ENCODE data around the gene PYGB.

PYGB gene

DNA sequence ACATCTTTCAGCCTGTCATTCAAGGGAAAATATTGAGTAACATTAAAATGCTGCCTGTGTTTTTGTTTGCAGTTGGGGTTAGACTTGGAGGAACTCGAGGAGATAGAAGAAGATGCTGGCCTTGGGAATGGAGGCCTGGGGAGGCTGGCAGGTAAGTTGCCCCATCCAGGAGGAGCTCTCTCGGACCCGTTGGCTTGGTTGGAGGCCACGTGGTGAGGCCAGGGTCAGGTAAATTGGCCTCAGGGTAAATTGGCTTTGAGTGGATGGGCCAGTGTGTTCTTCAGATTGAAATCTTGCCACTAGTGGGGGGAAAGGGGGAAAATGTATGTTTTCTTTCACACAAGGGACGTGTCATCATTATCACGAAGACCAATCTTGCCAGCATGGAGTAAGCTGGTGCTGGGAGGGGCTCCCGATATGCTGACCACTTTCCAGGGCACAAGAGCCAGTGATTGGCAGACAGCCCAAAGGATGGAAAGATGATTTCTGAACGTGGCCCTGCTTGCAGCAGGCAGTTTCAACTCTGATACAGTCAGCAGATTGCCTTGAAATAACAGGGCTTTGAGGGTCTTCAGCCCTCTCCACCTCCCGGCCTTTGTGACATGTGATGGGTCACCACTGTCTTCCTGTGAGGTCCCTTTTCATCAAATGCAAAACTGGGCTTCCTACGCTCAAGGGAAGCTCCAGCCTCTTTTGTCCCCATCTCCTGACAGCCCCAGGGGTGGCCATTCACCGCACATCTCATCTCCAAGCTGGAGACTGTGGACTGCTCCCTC, 21.4 kb downstream of the PYGB start:
- in situ Hi-C loops (cut with MboI; ENCODE audit: low sequenced_read_pairs) = no loop called here

DNA sequence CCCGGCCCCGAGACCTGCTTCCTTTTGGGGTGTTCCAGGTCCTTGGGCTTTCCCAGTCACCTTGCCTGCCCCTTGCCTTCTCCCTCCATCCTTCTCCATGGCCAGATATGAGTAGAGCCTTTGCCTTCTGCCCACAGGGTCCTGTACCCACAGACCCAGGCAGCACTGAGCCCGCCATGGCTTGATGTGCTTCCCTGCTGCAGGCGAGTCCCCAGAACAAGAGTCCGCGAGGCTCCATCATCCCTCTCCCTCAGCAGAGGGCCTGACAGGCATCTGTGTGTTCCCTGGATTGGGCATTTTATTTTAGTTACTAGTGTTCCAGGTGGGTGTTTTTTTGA, 21.9 kb downstream of the PYGB start:
- in situ Hi-C loops (cut with MboI; ENCODE audit: low sequenced_read_pairs) = no loop called here

DNA sequence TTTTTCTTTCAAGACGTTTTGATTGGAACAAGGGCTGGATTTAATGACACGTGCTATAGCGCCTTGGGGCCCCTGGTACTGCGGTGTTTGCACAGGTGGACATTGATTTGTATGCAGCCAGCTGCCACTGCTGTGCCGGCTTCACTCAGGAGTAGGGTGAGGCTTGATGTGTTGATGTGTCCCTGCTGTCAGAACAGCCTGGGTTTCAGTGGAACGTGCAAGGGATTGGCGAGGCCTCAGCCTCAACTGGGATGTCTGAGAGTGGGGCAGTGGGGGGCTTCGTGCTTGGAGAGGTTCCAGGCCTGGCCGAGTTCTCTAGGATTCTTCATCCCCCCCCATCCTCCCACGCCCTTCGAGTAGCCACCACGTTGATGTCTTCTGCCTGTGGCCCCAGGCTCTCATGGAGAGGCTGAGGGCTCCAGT, 23.0 kb downstream of the PYGB start:
- in situ Hi-C loops (cut with MboI; ENCODE audit: low sequenced_read_pairs) = no loop called here

DNA sequence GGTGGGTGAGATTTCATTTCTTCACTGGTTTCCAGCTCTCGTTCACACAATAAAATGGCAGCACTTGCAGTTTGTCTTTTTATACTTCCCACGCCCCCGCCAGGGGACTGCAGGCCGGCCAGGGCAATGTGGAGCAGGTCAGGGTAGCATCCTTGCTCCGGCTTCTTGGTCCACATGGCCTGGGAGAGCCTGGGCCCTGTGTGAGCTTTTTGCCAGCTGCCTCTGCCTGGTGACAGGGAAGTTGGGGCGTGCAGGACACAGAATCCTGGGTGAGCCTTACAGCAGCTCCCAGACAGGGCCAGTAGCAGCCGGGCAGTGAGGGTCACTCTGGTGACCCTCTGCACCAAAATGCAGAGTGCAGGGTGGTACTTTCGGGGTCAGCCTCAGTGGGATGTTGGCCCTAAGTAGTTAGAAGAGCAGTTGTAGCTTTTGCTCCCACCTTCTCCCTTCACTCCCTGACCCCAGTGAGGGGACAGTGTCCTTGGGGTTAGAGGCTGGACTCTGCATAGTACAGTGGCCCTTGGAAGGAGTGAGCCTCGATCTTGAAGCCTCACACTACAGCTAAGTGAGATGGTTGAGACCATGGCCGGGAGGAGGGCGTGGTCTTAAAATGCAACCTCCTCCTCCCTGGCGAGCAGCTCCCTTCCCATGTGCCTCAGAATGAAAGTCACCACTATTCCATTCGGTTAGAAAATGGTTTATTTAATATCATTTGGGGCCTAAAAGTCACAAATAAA, 23.8 kb downstream of the PYGB start:
- in situ Hi-C loops (cut with MboI; ENCODE audit: low sequenced_read_pairs) = no loop called here

DNA sequence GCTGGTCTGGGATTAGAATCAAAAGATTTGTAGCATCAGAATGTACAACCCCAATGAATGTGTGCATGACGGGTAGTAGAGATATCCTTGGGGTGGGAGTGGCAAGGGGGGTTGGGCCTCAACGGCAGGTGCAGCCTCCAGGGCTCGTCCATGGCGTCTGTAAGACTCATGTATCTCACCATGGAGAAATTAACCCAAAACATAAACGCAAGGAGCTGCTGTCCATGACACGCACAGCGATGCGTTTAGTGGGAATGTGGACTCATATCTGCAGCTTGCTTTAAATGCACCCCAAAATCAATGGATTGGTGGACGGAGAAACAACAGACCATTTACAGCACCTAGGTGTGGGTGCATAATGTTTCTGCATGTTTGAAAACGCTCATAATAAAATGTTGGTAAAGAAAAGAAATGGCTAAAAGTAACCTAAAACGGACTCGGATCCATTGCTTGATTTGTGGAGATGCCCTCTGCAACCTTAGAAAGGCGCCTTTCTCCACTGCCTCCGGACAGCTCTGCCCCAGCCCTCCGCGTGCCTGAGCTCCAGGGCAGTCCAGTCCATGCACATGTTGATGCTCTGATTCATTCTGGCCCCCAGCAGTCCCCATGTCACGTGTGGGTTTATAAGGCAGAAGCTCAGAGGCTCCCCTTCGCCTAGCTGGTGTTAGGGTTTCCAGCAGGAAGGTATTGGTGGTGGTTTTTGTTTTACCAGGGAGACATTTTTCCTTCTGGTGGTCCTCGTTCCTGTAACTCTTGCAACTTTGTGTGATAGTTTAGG, 24.5 kb downstream of the PYGB start:
- in situ Hi-C loops (cut with MboI; ENCODE audit: low sequenced_read_pairs) = no loop called here

DNA sequence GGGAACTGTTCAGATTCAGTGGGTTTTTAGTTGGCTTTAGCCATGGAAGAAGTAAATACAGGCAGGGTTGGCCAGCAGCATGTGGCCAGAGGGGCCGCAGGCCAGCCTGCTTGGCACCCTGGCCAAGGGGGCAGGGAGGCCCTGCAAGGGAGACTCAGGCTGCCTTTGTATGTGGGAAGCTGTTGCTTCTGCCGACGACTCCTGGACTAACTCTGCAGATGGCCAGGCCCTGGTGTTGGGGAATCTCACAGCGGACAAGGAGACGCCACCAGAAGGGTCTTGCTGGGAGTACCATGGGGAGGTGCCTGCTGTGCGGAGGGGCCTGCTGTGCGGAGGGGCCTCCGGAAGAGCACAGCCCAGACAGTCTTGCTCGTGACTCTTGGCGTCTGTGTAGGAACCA, 25.2 kb downstream of the PYGB start:
- in situ Hi-C loops (cut with MboI; ENCODE audit: low sequenced_read_pairs) = no loop called here

DNA sequence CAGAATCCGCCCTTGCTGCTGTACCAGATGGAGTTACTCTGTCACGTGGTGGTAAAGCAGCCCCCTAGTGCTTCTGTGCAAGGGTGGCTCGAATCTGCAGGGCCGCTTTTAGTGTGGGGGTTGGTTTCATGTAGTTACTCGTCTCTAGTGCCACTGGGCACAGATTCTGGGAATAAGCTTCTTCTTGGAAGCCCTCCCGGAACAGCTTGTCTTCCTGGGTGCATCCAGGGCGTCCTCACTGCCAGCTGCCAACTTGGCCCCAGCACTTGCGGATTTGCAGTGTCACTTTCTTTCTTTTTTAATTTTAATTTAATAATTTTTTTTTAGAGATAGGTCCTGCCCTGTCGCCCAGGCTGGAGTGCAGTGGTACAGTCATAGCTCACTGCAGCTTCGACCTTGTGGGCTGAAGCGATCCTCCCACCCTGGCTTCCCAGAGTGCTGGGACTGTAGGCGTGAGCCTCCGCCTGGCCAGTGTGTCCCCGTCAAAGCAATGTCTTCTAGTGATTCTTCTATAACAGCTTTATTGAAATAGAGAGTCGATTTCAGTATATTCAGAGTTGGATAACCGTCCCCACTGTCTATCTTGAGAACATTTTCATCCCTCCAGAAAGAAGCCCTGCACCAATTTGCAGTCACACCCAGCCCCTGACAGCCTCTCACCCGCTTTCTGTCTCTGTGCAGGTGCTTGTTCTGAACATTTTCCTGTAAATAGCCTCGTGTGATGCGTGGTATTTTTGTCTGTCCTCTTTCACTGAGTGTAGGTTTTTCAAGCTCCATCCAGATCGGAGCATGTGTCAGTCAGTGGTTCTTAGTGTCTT, 25.9 kb downstream of the PYGB start:
- in situ Hi-C loops (cut with MboI; ENCODE audit: low sequenced_read_pairs) = no loop called here

DNA sequence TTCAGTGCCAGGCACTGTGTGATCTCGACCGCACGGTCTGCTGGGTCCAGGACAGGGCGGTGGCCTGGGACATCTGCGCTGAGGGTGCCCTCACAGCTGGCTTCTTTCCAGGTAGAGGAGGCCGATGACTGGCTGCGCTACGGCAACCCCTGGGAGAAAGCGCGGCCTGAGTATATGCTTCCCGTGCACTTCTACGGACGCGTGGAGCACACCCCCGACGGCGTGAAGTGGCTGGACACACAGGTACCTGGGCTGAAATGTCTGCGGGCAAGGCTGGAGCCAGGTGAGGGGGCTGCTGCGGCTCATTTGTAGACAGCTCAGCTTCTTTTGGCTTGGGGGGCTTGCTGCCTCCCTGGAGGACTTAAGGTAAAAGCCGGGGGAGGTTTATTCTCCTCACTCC, 26.6 kb downstream of the PYGB start:
- in situ Hi-C loops (cut with MboI; ENCODE audit: low sequenced_read_pairs) = no loop called here

DNA sequence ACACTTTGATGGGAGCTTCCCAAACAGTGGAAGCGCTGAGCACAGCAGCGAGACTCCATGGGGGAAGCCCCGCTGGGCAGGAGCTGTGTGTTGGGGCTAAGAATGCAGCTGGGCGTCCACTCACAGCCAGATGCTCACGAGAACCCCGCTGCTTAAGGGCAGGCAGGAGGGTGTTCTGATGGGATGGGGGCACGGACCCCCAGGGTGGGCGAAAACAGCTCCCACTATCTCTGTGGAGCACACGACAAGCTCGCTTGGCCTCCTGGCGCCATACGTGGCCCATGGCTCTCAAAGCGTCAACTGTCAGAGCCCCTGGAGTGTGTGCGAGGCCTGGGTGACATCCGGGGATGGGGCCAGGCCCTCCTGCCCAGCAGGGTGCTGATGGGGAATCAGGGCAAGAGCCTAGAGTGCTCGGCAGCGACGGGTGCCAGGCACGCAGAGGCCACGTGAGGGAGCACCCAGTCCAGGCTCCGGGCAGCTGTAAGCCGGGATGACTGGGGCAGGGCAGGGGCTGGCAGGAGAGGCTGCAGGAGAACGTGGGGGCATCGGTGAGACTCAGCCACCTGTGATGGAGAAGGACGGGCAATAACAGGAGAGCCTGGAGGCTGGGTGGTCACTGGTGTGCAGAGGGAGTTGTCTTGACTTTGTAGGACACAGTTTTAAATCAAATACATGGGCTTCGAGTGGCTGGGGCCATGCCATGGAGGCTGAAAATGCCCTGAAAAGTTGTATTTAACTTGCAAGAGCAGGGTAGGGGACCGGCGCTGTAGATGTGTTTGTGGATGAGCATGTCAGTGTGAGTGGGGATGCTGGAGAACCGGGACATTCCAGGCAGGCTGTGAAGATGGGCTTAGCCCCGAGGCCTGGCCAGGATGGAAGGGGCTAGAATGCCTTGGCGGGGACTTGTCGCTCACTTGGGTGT, 27.3 kb downstream of the PYGB start:
- in situ Hi-C loops (cut with MboI; ENCODE audit: low sequenced_read_pairs) = no loop called here

DNA sequence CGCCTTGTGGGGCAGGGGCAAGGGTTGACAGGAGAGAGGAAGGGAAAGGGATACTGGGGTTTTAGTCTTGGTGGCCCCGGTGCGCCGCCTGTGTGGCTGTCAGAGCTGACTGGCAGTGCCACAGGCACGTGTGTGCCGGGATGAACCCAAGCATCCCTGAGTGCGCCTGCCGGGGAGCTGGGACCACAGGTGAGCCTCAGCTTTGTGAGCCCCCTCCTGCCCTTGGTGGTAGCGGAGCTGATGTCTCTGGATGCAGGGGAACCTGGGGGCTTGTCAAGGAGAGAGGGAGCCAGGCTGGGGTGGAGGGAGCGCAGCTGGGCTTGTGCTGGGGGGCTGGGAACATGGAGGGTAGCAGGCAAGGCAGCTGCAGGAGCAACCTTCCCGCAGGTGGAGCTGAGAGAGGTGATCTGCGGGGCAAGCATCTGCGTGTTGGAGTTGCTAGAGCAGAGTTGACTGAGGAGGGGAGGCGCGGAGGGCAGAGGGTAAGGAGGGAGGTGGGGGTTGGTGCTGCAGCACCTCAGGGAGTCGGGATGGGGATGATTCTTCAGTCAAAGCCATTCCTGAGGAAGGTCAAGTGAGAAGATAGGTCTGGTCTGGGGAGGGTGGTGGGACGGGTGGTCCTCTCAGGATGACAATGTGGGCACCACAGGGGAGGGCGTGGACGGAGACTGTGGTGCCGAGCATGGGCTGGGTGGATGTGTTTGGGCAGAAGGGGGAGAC, 28.1 kb downstream of the PYGB start:
- in situ Hi-C loops (cut with MboI; ENCODE audit: low sequenced_read_pairs) = no loop called here

DNA sequence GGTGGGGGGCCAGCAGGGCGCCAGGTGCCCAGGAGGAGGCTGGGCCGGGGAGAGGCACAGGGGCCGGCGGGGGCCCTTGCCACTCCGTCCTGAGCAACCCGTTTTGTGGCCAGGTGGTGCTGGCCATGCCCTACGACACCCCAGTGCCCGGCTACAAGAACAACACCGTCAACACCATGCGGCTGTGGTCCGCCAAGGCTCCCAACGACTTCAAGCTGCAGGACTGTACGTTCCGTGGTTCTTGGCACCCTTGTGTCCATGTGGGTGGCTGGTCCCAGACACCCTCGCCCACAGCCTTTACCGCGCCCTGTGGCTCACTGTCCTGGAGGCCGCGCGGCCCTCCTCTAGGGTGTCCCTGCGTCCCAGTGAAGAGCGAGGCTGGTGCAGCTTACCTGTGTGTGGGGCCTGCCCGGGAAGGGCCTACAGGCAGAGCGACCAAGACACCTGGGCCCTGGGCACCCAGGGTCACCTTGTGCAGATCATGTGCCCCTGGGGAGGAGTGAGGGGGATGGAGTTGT, 28.7 kb downstream of the PYGB start:
- in situ Hi-C loops (cut with MboI; ENCODE audit: low sequenced_read_pairs) = no loop called here

DNA sequence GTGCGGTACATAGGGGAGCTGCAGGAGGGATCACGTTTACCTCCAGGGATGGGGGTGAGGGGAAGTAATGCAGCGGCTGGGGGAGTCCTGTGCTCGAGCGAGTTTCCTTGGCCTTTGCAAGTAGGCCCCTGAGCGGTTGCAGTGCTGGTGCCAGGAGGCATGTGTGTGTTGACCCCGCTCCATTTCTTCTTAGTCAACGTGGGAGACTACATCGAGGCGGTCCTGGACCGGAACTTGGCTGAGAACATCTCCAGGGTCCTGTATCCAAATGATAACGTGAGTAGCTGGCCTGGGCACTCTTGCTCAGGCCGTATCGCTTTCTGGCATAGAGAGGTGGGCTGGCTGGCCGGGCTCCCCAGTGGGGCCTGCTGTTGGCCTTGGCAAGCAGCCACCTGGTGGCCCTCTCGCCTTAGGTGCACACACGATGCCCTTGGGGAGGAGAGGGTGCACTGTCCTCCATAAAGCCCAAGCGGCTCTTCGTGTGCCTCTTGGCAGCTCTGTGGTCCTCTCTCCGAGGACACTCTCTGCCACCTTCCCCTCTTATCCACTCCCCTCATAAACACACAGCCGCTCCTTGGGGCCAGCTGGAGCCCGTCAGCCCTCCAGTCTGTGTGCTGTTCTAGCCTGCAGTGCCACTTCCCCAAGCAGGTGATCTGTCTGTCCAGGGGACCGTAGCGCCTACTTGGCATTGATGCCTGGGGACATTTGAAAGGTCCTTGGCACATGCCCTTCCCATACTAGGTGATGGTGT, 29.3 kb downstream of the PYGB start:
- in situ Hi-C loops (cut with MboI; ENCODE audit: low sequenced_read_pairs) = no loop called here

DNA sequence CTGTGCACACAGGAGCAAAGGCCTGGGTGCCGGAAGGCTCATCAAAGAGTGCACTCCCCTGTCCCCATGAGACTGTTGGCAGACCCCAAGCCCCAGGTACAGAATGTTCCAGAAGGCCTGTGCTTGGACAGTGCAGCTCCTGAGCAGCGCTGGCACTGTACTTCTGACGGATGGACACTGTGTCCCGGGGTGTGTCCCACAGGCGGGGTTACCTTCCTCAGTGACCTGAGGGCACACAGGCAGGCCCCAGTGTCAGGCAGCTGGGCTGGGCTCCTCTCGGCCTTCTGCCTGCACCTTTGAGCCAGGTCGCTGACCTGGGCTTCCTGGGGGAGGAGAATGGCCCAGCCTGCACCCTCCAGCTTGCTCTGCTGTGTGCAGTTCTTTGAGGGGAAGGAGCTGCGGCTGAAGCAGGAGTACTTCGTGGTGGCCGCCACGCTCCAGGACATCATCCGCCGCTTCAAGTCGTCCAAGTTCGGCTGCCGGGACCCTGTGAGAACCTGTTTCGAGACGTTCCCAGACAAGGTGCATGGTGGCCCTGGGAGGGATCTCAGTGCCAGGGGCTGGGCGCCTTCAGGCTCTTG, 30.1 kb downstream of the PYGB start:
- in situ Hi-C loops (cut with MboI; ENCODE audit: low sequenced_read_pairs) = no loop called here

DNA sequence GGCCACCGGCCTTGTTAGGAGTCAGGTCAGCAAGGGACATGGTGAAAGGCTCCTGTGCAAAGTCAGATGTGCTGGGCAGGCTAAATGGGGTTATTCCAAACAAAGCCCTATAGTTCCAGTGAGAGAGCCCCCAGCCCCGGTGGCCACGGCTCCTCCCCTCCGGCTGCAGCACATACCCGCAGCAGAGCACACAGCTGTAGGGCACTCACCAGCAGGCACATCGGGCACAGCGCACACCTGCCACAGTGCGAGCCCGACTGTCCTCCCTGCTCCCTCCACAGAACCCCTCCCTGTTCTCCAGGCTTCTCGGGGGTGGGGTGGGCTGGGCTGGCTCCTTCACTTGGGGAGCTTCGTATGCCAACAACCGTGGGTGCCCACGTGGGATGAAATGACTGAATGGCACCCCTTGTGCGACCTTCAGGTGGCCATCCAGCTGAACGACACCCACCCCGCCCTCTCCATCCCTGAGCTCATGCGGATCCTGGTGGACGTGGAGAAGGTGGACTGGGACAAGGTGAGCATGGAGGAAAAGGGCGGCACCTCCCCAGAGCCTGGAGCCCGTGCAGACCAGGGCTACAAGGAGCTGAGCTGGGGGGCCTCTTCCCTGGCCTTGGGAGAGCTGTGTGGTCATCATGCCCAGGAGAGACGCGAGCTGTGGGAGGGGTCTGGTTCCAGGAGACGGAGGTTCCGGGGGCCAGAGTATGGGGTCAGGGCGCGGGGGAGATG, 30.9 kb downstream of the PYGB start:
- in situ Hi-C loops (cut with MboI; ENCODE audit: low sequenced_read_pairs) = no loop called here

DNA sequence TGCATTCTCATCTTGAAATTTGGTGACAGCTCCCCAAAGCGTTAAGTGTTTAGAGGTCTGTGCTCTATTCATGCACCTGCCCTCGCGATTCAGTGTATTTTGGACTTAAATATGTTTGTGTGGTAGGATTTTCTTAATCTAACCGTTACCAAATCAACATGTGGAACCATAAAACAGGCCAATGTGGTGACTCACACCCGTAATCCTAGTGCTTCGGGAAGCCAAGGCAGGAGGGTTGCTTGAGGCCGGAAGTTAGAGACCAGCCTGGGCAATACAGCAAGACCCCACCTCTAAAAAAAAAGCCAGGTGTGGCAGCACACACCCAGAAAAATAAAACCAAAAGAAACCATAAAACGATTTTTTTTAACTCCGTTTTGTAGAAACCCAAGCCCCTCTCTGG, 31.5 kb downstream of the PYGB start:
- in situ Hi-C loops (cut with MboI; ENCODE audit: low sequenced_read_pairs) = no loop called here

DNA sequence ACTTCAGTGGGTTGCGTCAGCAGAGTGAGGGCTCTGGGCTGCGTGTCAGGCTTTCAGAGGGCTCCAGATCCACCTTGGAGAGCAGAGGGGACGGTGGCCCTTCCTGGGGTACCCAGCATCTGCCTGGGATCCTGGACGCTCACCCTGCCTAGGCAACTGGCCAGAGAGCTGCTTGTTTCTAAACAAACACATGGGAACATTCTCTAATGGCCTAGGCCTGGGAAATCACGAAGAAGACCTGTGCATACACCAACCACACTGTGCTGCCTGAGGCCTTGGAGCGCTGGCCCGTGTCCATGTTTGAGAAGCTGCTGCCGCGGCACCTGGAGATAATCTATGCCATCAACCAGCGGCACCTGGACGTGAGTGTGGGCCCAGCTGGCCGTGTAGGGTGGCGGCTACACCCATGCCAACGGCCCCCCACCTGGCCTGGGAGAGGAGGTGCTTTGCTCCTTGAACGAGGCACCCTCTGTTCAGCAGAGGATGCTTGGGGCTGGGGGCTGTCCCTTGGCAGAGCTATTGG, 32.2 kb downstream of the PYGB start:
- in situ Hi-C loops (cut with MboI; ENCODE audit: low sequenced_read_pairs) = no loop called here
